Measurements from ENCODE around the gene CDK5. TPM values are rescaled to one million over a fixed set of nuclear protein-coding genes. Genes with fewer than 3 reads are reported as not detected.

CDK5 gene
- total and polyA plus RNA-seq, 9 of the 15 experiments (the other 6 are each of a cell fraction or from before 2014, with no cell fraction given), result 3.2 to 38.0 (median 27.5) TPM

DNA sequence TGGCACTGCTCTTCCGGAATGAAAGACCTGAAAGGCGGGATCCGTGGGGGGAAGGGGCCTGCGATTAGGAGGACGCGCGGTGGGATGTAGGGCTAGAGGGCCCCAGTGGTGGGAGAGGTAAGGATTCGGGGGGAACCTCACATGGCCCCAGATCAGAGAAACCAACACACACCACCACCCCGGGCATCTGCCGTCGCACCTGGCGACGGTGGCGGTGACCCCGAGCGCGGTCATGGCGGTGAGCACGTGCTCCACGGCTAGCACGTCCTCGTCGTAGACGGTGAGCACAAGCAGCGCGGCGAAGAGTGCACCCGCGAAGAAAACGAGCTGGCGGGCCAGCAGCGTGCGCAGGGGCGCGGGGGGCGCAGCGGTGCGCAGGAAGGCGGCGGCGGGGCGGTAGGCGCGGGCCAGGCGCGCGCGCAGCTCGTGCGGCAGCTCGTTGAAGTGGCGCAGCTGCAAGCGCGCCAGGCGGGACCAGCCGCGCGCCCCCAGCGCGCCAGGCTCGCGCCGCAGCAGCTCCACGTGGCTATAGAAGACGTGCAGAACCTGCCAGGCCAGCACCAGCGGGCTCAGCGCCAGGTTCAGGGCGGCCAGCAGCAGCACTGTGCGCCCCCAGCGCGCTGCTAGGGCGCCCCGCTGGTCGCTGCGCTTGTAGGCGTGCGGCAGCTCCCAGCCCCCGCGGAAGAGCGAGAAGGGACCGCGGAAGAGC lies 39.1 kb downstream of the CDK5 start (continued):
- TF ChIP-seq, protein P1, sequence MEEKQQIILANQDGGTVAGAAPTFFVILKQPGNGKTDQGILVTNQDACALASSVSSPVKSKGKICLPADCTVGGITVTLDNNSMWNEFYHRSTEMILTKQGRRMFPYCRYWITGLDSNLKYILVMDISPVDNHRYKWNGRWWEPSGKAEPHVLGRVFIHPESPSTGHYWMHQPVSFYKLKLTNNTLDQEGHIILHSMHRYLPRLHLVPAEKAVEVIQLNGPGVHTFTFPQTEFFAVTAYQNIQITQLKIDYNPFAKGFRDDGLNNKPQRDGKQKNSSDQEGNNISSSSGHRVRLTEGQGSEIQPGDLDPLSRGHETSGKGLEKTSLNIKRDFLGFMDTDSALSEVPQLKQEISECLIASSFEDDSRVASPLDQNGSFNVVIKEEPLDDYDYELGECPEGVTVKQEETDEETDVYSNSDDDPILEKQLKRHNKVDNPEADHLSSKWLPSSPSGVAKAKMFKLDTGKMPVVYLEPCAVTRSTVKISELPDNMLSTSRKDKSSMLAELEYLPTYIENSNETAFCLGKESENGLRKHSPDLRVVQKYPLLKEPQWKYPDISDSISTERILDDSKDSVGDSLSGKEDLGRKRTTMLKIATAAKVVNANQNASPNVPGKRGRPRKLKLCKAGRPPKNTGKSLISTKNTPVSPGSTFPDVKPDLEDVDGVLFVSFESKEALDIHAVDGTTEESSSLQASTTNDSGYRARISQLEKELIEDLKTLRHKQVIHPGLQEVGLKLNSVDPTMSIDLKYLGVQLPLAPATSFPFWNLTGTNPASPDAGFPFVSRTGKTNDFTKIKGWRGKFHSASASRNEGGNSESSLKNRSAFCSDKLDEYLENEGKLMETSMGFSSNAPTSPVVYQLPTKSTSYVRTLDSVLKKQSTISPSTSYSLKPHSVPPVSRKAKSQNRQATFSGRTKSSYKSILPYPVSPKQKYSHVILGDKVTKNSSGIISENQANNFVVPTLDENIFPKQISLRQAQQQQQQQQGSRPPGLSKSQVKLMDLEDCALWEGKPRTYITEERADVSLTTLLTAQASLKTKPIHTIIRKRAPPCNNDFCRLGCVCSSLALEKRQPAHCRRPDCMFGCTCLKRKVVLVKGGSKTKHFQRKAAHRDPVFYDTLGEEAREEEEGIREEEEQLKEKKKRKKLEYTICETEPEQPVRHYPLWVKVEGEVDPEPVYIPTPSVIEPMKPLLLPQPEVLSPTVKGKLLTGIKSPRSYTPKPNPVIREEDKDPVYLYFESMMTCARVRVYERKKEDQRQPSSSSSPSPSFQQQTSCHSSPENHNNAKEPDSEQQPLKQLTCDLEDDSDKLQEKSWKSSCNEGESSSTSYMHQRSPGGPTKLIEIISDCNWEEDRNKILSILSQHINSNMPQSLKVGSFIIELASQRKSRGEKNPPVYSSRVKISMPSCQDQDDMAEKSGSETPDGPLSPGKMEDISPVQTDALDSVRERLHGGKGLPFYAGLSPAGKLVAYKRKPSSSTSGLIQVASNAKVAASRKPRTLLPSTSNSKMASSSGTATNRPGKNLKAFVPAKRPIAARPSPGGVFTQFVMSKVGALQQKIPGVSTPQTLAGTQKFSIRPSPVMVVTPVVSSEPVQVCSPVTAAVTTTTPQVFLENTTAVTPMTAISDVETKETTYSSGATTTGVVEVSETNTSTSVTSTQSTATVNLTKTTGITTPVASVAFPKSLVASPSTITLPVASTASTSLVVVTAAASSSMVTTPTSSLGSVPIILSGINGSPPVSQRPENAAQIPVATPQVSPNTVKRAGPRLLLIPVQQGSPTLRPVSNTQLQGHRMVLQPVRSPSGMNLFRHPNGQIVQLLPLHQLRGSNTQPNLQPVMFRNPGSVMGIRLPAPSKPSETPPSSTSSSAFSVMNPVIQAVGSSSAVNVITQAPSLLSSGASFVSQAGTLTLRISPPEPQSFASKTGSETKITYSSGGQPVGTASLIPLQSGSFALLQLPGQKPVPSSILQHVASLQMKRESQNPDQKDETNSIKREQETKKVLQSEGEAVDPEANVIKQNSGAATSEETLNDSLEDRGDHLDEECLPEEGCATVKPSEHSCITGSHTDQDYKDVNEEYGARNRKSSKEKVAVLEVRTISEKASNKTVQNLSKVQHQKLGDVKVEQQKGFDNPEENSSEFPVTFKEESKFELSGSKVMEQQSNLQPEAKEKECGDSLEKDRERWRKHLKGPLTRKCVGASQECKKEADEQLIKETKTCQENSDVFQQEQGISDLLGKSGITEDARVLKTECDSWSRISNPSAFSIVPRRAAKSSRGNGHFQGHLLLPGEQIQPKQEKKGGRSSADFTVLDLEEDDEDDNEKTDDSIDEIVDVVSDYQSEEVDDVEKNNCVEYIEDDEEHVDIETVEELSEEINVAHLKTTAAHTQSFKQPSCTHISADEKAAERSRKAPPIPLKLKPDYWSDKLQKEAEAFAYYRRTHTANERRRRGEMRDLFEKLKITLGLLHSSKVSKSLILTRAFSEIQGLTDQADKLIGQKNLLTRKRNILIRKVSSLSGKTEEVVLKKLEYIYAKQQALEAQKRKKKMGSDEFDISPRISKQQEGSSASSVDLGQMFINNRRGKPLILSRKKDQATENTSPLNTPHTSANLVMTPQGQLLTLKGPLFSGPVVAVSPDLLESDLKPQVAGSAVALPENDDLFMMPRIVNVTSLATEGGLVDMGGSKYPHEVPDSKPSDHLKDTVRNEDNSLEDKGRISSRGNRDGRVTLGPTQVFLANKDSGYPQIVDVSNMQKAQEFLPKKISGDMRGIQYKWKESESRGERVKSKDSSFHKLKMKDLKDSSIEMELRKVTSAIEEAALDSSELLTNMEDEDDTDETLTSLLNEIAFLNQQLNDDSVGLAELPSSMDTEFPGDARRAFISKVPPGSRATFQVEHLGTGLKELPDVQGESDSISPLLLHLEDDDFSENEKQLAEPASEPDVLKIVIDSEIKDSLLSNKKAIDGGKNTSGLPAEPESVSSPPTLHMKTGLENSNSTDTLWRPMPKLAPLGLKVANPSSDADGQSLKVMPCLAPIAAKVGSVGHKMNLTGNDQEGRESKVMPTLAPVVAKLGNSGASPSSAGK (IDR thresholded peaks at IDR 0.05), result 0 out of 2 replicates have a peak, but pooled peaks have one; percentile 44
- TF ChIP-seq FIP1L1 (IDR thresholded peaks at IDR 0.05; ENCODE audit: low read depth, low read length, poor library complexity, severe bottlenecking) (peak; percentile 43), POLR2G (IDR thresholded peaks at IDR 0.05; ENCODE audit: low read depth, low read length) (peak; percentile 9; the same call in 1 of the 2 replicates), L3MBTL2 (IDR thresholded peaks at IDR 0.05) (peak; percentile 11; the same call in 1 of the 2 replicates), U2AF1 (optimal IDR thresholded peaks at IDR 0.05; ENCODE audit: low read depth, low read length) (peak; percentile 12), RREB1 (CRISPR knock-in tag; IDR thresholded peaks at IDR 0.05) (no peak), PRPF4 (IDR thresholded peaks at IDR 0.05; ENCODE audit: insufficient read depth, low read depth, low read length, poor library complexity, severe bottlenecking) (peak; percentile 24), CBX1 (IDR thresholded peaks at IDR 0.05; ENCODE audit: low read depth) (0 out of 2 replicates have a peak, but pooled peaks have one; percentile 4)

Measured in K562 (cell line).